Activated CD4-positive, alpha-beta T cell treated with anti-CD3 and anti-CD28 coated beads, Interleukin-2, Interleukin-6, amounts not matched to agents 100 ng/mL and 50 ng/mL, durations not matched to agents 16 hours and 8 hours (primary cell): ENCODE results near the gene ANKRD13D.

Experiments used
- DNase-seq: peaks from one replicate; pipeline ENCODE4 v3.0.0-alpha.2; 2020

ANKRD13D gene

DNA sequence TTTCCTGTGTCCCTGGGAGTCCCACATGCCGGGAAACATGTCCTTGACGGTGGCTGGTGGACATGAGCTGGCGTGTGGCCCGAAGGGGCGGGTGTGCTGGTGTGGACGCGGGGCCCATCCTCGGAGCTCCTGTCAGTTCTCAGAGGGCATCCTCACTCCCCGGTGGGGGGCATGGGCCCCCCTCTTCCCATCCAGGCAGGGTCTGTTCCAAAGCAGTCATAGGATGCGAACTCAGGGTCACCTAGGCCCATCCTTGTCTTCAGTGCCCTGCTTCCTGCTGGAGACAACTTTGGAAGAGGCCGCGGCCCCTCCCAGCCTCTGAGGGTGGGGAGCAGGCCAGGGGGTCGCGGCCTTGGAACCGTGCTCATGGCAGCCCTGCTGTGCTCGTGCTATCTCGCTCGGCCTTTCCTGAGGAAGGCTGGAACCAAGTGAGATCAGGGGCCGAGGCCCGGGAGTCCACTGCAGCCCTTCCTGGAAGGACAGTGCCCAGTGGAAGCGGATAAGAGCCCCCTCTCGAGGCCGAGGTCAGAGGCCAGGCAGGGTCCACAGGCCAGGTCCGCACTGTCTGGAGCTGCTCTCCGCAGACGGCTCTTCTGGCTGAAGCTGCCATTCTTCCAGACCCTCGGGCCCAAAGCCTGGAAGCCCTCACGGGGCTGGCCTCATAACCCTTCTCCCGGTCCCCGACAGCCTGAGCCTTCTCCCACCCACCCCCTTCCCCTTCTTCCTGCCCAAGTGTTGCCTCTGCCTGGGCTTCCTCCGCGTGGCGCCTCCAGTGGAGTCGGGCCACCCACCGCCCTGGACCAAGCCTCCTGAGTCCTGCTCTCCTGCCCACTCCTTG, 14.1 kb upstream of the ANKRD13D start:
- DNase-seq = no peak

DNA sequence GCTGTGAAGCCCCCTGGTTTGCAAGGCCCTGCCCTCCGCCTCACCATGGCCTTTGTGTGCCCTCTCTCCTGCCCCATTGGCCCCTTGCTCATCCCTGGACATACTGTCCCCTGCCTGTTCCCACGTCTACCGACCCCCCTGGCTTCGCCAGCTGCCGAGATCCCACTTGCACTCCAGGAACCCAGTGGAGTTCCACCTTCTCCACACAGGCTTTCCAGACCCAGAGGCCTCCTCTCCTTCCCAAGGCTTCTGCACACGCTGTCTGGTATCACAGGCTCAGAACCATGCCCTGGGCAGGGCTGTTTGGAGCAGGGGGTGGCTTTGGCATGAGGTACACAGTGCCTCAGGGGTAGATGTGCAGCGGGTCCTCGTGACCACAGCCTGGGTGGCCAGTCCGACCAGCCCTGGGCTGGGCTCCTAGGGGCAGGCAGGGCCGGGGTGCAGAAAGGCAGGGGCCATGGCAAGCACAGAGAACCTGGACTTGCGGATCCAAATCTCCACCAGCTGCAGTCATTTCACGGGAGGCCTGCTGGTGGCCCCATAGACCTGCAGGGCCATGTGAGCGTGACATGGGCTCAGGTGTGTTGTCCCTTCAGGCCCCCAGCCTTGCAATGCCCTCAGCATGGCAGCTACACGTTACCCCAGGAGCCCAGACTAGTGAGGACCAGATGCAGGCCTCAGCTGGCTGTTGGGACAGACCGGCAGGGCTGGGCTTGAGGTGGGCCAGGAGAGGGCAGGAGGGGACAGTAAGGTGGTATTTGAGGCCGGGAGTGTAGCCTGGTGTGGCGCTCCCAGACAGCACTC, 13.3 kb upstream of the ANKRD13D start:
- DNase-seq = no peak

DNA sequence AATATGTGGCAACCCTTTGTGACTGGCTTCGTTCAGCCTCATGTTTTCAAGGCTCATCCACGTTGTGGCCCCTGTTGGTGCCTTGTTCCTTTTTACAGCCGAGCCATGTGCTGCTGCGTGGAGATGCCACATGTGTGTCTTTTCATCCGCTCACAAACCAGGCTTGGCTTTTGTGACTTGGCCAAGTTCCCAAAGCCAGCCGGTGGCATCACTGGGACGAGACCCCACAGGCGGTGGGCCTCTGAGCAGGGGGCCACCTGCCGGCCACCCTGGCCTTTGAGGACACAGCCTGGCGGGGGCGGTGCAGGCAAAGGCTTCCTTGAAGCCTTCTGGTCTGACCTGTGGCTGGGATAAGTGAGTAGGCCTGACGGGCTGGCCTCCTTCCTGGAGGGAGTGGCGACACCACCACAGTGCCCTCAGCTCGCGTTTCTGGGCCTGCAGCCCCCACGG, 12.3 kb upstream of the ANKRD13D start:
- peak; percentile 74 for DNase-seq

DNA sequence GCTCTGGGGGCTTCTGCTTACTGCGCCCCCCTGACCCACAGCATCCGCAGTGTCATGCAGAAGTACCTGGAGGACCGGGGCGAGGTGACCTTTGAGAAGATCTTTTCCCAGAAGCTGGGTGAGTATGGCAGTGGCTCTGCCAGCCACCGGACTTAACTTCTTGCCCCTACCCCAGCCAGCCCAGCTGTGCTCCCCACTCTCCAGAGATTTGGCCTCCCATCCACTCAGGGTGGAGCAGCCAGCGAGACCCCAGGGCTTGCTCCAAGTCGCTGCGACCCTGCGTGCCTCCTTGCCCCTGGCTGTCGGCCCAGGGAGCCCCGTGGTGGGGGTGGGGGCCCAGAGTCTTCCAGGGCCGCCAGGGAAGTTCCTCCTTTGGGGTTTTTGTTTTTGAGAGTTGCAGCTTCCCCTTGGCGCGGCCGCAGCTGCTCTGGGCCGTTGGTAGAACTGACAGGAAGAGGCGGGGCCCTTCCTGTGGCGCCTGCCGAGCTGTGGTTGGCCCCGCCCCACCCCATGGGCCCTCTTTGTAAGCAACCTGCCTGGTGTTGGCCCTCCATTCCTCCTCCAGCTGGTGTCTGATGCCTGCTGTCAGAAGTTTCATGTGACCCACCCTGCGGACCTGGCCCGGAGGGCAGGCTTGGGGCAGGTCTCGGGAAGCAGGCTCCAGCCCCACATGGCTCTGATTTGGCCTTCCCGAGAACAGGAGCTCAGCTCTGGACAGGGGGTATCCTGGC, 11.7 kb upstream of the ANKRD13D start:
- DNase-seq = peak; percentile 96

DNA sequence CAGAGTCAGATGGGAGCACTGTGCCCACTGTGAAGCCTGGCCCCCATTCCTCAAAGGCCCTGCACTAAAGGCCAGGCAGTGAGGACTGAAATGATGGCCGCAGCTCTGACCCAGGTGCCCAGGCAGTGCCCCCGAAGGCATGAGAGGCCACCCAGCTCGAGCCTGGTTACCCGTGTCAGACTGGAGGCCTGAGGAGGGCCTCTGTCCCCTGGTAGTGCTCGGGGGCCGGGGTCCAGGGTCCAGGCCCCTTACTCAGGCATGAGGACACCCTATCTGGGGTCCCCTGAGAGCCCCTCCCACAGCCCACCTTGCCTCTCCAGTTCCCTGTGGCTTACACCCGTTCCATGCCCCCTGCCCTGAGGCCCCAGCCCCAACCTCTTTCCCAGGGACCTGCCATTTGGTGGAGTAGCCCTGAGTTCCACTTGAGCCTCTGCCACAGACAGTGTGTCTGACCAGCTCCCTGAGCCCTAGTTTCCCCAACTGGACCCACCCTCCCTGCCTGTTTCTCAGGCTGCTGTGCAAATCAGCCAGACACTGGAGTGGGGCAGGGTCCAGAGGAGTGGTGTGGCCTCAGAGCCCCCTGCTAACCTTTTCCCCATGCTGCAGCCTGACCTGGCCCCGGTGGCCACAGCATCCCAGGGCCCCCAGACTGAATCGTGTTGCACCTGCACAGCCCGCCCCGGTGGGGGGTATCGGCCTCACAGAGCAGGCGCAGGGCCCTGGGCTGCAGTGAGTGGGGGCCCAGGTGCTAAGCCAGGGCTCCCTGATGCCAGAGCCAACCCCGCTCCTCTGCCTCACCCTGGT, 10.8 kb upstream of the ANKRD13D start:
- no peak for DNase-seq

DNA sequence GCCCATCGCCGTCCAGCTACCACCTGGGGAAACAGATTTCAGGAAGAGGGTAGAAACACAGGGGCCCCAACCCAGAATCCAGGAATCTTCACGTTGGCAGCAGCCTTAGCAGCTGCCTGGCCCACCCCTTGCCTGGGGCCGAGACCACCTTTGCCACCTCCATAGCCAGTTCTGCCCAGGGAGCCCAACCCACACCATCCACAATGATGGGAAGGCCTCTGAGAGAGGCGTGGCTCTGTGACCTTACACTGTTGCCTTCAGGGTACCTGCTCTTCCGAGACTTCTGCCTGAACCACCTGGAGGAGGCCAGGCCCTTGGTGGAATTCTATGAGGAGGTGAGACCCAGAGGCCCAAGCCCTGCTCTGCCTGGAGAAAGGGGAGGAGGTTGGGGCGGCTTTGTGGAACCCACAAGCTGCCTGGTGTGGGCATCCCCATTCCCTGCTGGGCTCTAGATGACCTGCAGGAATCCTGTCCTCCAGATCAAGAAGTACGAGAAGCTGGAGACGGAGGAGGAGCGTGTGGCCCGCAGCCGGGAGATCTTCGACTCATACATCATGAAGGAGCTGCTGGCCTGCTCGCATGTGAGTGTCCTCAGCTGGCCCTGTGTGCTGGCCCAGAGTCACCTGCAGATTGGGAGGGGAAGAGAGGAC, 10.0 kb upstream of the ANKRD13D start:
- no peak for DNase-seq

DNA sequence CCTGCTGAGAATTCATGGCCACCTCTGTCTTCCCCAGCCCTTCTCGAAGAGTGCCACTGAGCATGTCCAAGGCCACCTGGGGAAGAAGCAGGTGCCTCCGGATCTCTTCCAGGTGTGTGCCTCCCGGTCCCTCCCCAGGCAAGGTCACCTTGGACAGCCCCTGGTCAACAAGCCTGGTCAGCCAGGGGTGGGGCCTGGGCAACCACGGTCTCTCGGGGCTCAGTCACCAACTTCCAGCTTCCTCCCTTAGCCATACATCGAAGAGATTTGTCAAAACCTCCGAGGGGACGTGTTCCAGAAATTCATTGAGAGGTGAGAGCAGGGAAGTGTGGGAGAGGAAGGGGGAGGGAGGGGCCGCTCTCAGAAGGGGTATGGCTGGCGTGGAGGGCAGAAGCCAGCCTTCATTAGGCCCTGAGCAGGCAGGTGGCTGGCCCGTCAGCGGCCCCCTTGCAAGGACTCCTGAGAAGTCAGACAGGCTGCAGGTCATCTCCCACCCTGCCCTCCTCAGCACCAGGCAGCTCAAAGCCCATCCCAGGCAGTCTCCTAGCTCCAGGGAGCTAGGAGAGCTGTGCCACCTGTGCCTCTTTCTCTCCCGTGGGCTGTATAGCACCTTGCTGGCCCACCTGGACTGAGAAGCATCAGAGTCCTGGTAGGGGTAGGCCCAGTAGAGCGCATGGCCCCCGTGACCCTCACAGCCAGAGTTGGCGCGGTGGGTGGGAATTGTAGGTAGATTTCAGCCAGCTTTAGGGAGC, 9.3 kb upstream of the ANKRD13D start:
- DNase-seq = no peak

DNA sequence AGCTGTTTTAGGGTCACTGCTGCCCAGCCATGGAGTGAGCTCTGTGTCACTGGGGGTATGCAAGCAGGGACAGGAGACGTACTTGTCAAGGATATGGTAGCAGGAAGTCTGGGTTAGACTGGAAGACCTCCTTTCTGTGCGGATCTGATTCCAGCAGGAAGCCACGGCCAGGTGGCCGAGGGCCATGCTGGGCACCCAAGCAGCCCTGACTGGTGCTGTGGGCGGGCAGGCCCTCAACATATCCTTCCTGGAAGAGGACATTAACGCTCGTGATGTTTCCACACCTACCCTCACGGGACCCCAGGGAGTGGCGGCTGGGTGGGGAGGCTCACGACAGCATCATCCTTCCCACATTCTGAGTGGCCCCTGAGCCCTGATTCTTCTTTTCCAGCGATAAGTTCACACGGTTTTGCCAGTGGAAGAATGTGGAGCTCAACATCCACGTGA, 8.7 kb upstream of the ANKRD13D start:
- DNase-seq = no peak

DNA sequence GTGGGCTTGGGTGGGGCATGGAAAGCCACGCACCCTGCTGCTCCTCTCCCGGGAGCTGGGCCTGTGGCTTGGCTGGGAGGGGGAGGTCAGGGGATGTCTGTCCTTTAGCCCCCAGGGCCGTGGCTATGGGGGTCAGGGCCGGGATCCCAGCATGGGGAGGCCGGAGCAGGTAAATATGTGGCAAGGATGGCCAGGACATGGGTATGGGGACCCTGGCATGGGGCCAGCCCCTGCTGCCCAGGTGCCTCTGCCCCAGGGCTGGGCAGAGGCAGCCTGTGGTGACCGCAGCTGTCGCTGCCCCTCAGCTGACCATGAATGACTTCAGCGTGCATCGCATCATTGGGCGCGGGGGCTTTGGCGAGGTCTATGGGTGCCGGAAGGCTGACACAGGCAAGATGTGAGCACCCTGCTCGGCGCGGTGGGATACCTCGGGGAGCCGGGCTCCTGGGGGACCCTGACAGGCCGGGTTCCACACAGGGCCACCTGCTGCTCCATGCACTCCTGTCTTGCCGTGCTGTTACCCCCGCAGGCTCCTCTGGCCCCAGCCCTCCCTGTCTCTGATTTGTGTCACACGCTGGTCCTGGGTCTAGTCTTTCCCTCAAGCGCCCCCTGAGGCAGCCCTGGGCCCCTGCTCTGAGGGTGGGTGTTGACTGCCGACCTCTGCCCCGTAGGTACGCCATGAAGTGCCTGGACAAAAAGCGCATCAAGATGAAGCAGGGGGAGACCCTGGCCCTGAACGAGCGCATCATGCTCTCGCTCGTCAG, 8.1 kb upstream of the ANKRD13D start:
- no peak for DNase-seq

DNA sequence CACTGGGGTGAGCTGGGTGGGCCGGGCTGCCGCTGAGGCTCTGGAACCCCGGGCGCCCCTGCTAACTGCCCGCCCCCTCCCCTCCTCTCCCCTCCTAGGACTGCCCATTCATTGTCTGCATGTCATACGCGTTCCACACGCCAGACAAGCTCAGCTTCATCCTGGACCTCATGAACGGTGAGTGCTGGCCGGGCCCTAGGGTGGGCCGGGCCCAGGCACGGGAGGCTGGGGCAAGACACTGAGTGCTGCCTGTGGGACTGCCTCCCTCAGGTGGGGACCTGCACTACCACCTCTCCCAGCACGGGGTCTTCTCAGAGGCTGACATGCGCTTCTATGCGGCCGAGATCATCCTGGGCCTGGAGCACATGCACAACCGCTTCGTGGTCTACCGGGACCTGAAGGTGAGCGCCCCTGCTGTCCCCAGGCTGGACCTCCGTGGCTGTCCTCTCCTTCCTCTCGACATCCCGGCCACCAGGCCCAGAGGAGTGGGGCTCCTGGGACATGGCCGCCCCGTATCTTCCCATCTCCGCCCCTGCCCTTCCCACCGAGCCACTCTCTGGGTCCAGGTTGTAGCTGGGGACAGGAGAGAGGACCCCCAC, 7.5 kb upstream of the ANKRD13D start:
- no peak for DNase-seq

DNA sequence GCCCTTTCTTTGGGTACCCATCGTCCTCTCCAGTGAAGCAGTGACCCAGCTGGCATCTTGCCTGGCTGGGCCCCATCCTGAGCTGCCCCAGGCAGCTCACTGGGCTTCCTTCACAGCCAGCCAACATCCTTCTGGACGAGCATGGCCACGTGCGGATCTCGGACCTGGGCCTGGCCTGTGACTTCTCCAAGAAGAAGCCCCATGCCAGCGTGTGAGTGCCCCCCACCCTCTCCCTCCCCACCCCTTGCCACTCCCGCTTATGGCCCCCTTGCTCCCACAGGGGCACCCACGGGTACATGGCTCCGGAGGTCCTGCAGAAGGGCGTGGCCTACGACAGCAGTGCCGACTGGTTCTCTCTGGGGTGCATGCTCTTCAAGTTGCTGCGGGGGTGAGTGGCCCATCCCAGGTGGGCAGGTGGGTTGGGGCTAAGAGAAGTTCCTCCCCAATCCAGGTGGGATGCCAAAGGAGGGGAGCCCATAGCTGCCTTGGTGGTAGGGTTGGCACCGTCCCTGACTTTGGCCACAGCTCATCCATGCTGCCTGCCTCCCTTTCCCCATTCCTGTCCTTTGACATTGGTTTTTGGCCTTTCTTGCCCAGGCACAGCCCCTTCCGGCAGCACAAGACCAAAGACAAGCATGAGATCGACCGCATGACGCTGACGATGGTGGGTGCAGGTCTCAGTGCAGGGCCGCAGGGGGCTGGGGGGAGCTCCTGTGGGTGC, 6.8 kb upstream of the ANKRD13D start:
- DNase-seq = no peak

DNA sequence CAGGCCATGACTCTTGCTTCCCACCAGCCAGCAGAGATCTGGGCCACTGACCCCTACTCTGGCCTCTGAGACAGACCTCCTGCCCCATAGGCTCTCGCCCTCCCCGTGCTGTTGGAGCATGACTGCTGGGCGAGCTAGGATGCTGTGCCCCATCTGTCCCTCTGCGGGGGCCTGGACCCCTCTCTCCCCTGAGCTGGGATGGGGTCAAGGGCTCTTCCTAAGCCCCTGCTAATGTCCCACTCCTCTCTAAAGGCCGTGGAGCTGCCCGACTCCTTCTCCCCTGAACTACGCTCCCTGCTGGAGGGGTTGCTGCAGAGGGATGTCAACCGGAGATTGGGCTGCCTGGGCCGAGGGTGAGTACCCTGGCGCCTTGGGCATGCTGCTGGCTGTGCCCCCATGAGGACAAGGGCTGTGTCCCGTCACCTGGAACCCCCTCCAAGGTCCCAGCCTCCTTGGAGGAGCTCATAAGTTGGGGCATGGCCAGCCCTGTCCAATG, 6.2 kb upstream of the ANKRD13D start:
- no peak for DNase-seq

DNA sequence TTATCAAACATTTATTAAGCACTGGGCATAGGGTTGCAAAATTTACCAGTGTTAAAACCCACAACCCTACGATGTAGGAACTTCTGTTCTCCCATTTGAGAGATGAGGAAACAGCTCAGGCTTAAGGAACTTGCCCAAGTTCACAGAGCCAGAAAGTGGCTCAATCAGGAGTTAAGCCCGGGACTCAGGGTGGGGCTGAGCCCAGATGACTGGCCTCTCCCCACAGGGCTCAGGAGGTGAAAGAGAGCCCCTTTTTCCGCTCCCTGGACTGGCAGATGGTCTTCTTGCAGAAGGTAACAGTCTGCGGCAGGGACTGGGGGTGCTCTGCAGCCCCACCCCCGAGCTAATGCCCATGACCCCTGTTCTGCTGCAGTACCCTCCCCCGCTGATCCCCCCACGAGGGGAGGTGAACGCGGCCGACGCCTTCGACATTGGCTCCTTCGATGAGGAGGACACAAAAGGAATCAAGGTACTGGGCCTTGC, 5.6 kb upstream of the ANKRD13D start:
- DNase-seq = no peak

DNA sequence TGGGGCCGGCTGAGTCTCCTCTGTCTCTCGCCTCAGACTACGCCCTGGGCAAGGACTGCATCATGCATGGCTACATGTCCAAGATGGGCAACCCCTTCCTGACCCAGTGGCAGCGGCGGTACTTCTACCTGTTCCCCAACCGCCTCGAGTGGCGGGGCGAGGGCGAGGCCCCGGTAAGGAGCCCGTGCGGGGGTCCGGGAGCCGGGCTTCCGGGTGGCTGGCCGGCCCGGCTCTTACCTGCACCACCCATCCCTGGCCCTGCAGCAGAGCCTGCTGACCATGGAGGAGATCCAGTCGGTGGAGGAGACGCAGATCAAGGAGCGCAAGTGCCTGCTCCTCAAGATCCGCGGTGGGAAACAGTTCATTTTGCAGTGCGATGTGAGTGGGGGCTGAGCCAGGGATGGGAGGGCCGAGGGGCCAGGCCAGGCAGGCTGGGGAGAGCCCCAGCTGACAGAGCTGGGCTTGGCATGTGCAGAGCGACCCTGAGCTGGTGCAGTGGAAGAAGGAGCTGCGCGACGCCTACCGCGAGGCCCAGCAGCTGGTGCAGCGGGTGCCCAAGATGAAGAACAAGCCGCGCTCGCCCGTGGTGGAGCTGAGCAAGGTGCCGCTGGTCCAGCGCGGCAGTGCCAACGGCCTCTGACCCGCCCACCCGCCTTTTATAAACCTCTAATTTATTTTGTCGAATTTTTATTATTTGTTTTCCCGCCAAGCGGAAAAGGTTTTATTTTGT, 4.1 kb upstream of the ANKRD13D start:
- DNase-seq = no peak

DNA sequence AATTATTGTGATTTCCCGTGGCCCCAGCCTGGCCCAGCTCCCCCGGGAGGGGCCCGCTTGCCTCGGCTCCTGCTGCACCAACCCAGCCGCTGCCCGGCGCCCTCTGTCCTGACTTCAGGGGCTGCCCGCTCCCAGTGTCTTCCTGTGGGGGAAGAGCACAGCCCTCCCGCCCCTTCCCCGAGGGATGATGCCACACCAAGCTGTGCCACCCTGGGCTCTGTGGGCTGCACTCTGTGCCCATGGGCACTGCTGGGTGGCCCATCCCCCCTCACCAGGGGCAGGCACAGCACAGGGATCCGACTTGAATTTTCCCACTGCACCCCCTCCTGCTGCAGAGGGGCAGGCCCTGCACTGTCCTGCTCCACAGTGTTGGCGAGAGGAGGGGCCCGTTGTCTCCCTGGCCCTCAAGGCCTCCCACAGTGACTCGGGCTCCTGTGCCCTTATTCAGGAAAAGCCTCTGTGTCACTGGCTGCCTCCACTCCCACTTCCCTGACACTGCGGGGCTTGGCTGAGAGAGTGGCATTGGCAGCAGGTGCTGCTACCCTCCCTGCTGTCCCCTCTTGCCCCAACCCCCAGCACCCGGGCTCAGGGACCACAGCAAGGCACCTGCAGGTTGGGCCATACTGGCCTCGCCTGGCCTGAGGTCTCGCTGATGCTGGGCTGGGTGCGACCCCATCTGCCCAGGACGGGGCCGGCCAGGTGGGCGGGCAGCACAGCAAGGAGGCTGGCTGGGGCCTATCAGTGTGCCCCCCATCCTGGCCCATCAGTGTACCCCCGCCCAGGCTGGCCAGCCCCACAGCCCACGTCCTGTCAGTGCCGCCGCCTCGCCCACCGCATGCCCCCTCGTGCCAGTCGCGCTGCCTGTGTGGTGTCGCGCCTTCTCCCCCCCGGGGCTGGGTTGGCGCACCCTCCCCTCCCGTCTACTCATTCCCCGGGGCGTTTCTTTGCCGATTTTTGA, 3.3 kb upstream of the ANKRD13D start:
- no peak for DNase-seq

DNA sequence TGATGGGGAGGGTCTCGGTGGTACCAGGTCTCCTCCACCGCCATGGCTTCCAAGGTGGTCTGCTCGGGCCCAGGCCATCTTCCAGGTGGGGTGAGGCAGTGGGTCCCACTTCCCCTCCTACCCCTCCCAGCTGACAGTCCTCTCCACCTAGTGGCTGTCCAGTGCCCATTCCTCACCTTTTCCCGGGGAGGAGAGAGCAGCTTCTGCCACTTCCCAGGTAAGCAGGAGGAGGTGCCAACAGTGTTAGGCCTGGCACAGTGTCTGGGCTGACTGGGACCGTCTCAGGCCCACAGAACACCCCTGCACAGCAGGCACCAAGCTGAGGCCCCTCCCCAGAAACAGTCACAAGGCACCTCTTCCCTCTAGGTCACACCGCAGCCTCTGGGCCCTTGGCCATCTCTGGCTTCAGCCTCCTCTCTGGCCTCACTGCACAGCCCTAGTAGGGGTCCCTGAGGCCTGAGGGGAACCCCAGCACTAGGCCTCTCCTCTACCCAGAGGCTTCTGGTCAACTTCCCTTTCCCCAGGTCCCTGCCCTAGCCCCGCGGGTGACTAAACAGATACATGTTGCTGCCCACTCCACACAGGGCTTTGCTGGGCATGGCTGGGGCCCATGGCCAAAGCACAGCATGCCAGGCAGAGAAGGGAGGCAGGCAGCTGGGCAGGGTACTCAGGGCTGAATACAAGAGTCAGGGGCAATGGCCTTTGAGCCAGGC, 2.3 kb upstream of the ANKRD13D start:
- no peak for DNase-seq
